ENCODE data around the gene SLC14A1.

Gene SLC14A1

DNA sequence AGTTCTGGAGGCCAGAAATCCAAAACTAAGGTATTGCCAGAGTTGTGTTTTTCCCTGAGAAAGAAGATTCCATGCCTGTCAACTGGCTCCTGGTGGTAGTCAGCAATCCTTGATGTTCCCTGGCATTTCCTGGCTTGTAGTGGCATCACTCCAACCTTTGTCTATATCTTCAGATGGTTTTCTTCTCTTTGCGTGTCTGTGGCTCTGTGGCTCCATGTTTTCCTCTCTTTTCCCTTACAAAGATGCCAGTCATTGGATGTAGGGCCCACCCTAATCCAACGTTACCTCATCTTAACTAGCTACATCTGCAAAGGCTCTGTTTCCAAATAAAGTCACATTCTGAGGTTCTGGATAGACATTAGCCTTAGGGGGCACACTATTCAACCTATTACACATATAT lies 41.8 kb downstream of the SLC14A1 start:
- no peak overlapping the region for H3K4me3 ChIP-seq (ENCODE audit: low read length)
- DNase-seq (ENCODE audit: low read depth) = peak; percentile 67
- TF ChIP-seq CTCF (conservative IDR thresholded peaks at IDR 0.05; ENCODE audit: low read length) = no peak

GRCh38 chr18:45771587-45772480 lies 47.9 kb downstream of the SLC14A1 start:
- no peak overlapping the region for H3K4me3 ChIP-seq (ENCODE audit: low read length)
- no peak for DNase-seq (ENCODE audit: low read depth)
- no peak for TF ChIP-seq CTCF (conservative IDR thresholded peaks at IDR 0.05; ENCODE audit: low read length)

DNA sequence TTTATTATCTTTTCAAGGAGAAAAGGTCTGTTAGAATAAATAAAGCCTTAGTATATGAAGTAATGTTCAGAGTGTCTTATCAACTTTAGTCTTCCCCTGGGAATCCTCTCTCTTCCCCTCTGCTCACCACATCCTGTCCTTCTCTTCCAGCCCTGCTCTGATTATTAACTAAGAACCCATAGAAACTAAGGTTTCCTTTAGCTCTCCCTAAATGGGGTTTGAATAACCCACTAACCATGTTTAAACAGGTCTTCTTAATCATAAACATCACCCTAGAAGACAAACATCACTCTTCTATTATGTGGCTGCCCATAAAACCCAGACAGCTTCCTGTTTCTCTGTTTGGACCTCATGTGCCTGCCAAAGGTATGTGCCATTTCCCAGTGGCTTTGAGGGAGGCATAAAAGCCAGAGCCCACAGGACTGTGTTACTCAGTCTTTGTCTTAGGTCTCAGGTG lies 50.1 kb downstream of the SLC14A1 start:
- TF ChIP-seq CTCF (conservative IDR thresholded peaks at IDR 0.05; ENCODE audit: low read length) = no peak
- peak; percentile 63 for DNase-seq (ENCODE audit: low read depth)

DNA sequence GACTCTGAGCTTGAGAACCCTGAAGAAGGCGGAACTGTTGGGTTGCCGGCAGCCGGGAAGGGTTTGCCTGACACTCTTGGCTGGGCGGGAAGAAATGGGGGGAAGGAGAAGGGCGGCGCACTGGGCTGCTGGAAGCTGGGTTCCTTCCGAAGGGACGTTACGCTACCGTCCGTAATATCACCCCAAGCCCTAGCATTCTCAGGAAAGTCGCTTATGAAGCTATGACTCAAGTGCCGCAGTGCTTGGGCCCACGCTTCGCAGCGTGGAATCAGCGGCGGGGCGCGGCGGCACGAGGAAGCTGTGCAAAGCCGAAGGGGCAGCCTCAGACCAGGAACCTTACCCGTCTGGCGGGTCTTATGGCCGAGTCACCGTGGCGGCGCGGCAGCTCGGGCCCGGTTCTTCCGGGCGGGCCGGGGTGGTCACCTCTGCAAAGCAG lies 51.3 kb downstream of the SLC14A1 start:
- TF ChIP-seq CTCF (conservative IDR thresholded peaks at IDR 0.05; ENCODE audit: low read length) = no peak
- H3K4me3 ChIP-seq (ENCODE audit: low read length) = peak overlapping the region; percentile 71
- DNase-seq (ENCODE audit: low read depth) = peak; percentile 86

More for the DNA sequence above, 50.1 kb downstream of the SLC14A1 start:
- H3K4me3 ChIP-seq (ENCODE audit: low read length) = no peak overlapping the region

GRCh38 chr18:45775743-45776142 lies 51.8 kb downstream of the SLC14A1 start:
- DNase-seq (ENCODE audit: low read depth) = no peak
- no peak for TF ChIP-seq CTCF (conservative IDR thresholded peaks at IDR 0.05; ENCODE audit: low read length)
- H3K4me3 ChIP-seq (ENCODE audit: low read length) = peak overlapping the region; percentile 71

GRCh38 chr18:45777393-45777792 lies 53.4 kb downstream of the SLC14A1 start:
- no peak overlapping the region for H3K4me3 ChIP-seq (ENCODE audit: low read length)
- DNase-seq (ENCODE audit: low read depth) = peak; percentile 86
- no peak for TF ChIP-seq CTCF (conservative IDR thresholded peaks at IDR 0.05; ENCODE audit: low read length)

- DNase-seq (ENCODE audit: low read depth) = no peak
- H3K4me3 ChIP-seq (ENCODE audit: low read length) = no peak overlapping the region
- TF ChIP-seq CTCF (conservative IDR thresholded peaks at IDR 0.05; ENCODE audit: low read length) = no peak
Observed at GRCh38 chr18:45780568-45780967, 56.6 kb downstream of the SLC14A1 start.

All from AG10803 (cell line).